Osteocyte (in vitro differentiated cells): ENCODE results near the gene QPRT. TPM values are rescaled to one million over a fixed set of nuclear protein-coding genes. Genes with fewer than 3 reads are reported as not detected.

Source experiments
- DNase-seq: peaks from one replicate; pipeline ENCODE4 v3.0.0; 2021; ENCODE audit warnings: mixed read lengths; ENCODE audit not compliant: unreplicated experiment; ENCODE audit errors: extremely low spot score
- H3K27ac Mint-ChIP-seq: one replicate; pipeline ENCODE4 v1.8.0; 2021; ENCODE audit warnings: mild to moderate bottlenecking, mixed read lengths; ENCODE audit not compliant: unreplicated experiment
- H3K27me3 Mint-ChIP-seq: one replicate; pipeline ENCODE4 v1.8.0; 2021; ENCODE audit warnings: mixed read lengths; ENCODE audit not compliant: unreplicated experiment
- H3K36me3 Mint-ChIP-seq: one replicate; pipeline ENCODE4 v1.8.0; 2021; ENCODE audit warnings: mixed read lengths; ENCODE audit not compliant: unreplicated experiment
- H3K4me1 Mint-ChIP-seq: one replicate; pipeline ENCODE4 v1.8.0; 2021; ENCODE audit warnings: mixed read lengths; ENCODE audit not compliant: unreplicated experiment
- H3K4me3 Mint-ChIP-seq: one replicate; pipeline ENCODE4 v1.8.0; 2021; ENCODE audit warnings: mild to moderate bottlenecking, moderate library complexity, mixed read lengths; ENCODE audit not compliant: unreplicated experiment
- H3K9me3 Mint-ChIP-seq: one replicate; pipeline ENCODE4 v1.8.0; 2021; ENCODE audit warnings: mixed read lengths; ENCODE audit not compliant: unreplicated experiment
- CTCF ChIP-seq: fragments of 200-600 bp; sonication (generic); IDR thresholded peaks from 2 replicates; pipeline ENCODE4 v1.5.0; 2021; ENCODE audit warnings: antibody characterized with exemption, mild to moderate bottlenecking, moderate library complexity
- total RNA-seq: library from RNA; stranded (reverse); gene quantifications from 2 replicates; pipeline ENCODE4 v1.2.1, GENCODE V29; 2021

QPRT gene
- total RNA-seq, 1 donor from 2014 or later = 23.5 TPM

GRCh38 chr16:29680180-29680598 is 1.2 kb downstream of the QPRT start:
- no peak overlapping the region for H3K27ac Mint-ChIP-seq
- peaks cover 7% of the 10 kb centered on the region for H3K4me1 Mint-ChIP-seq
- H3K27me3 Mint-ChIP-seq = no peaks in the 10 kb centered on the region
- H3K9me3 Mint-ChIP-seq = no peaks in the 10 kb centered on the region
- TF ChIP-seq CTCF = no peak
- peak overlapping the region; percentile 82 for H3K4me3 Mint-ChIP-seq
- no peak for DNase-seq
- no peaks in the 10 kb centered on the region for H3K36me3 Mint-ChIP-seq

GRCh38 chr16:29683543-29684090 is 4.6 kb downstream of the QPRT start:
- H3K27ac Mint-ChIP-seq = no peak overlapping the region
- no peak for DNase-seq

GRCh38 chr16:29684679-29685078 is 5.7 kb downstream of the QPRT start:
- TF ChIP-seq CTCF = no peak
- Mint-ChIP-seq H3K36me3 (no peaks in the 10 kb centered on the region), H3K9me3 (no peaks in the 10 kb centered on the region), H3K4me1 (peaks cover 5% of the 10 kb centered on the region), H3K27me3 (no peaks in the 10 kb centered on the region), H3K4me3 (no peak overlapping the region), H3K27ac (no peak overlapping the region)
- DNase-seq = no peak

More at GRCh38 chr16:29683543-29684090, 4.6 kb downstream of the QPRT start:
- Mint-ChIP-seq H3K36me3 (no peaks in the 10 kb centered on the region), H3K4me1 (peaks cover 10% of the 10 kb centered on the region), H3K9me3 (no peaks in the 10 kb centered on the region), H3K27me3 (no peaks in the 10 kb centered on the region), H3K4me3 (no peak overlapping the region)
- no peak for TF ChIP-seq CTCF

- H3K4me3 Mint-ChIP-seq = no peak overlapping the region
- H3K27ac Mint-ChIP-seq = no peak overlapping the region
- H3K9me3 Mint-ChIP-seq = no peaks in the 10 kb centered on the region
- H3K36me3 Mint-ChIP-seq = no peaks in the 10 kb centered on the region
- no peak for TF ChIP-seq CTCF
- peaks cover 4% of the 10 kb centered on the region for H3K4me1 Mint-ChIP-seq
- H3K27me3 Mint-ChIP-seq = no peaks in the 10 kb centered on the region
- no peak for DNase-seq
Observed at GRCh38 chr16:29686740-29687332, 7.9 kb downstream of the QPRT start.

- no peak for TF ChIP-seq CTCF
- Mint-ChIP-seq H3K27me3 (no peaks in the 10 kb centered on the region), H3K4me1 (peaks cover 4% of the 10 kb centered on the region), H3K27ac (no peak overlapping the region), H3K4me3 (no peak overlapping the region), H3K36me3 (no peaks in the 10 kb centered on the region), H3K9me3 (no peaks in the 10 kb centered on the region)
- no peak for DNase-seq
Observed at GRCh38 chr16:29687755-29688154, 8.8 kb downstream of the QPRT start.
